A673 (cell line): ENCODE measurements around the gene GRPEL2. TPM values are rescaled to one million over a fixed set of nuclear protein-coding genes. Genes with fewer than 3 reads are reported as not detected.

Source experiments
- BruUV-seq: library from RNA; stranded (reverse); fragments of 400-500 nt; replicated peaks from 2 replicates; lab custom pipeline; 2021; lab: Mats Ljungman, UMichigan
- CTCF ChIA-PET: fragments of 300-600 bp; sonication (Branson Sonifier 250); formaldehyde crosslinking; loops from one replicate; lab custom pipeline; 2022; ENCODE audit warnings: antibody characterized with exemption; lab: Charles Lee
- POLR2A ChIA-PET: fragments of 300-600 bp; sonication (Branson Sonifier 250); formaldehyde crosslinking; loops from one replicate; lab custom pipeline; 2022; ENCODE audit warnings: antibody characterized with exemption; ENCODE audit not compliant: low non-redundant PET; lab: Charles Lee
- DNase-seq: peaks from one replicate; pipeline ENCODE4 v3.0.0-alpha.2; 2015; ENCODE audit warnings: low spot score
- H3K27ac ChIP-seq: fragments of 200-600 bp; sonication (generic); 2 replicates; pipeline ENCODE4 v1.5.1; 2016; ENCODE audit warnings: mixed run types, low read depth, mild to moderate bottlenecking, mixed read lengths, antibody characterized with exemption, low read length; ENCODE audit not compliant: poor library complexity, severe bottlenecking
- H3K27me3 ChIP-seq: fragments of 200-600 bp; sonication (generic); replicated peaks from 2 replicates; pipeline ENCODE4 v1.6.1; 2017; ENCODE audit warnings: mixed run types, low read depth, mild to moderate bottlenecking, mixed read lengths, antibody characterized with exemption, low read length; ENCODE audit not compliant: insufficient read depth, poor library complexity
- H3K36me3 ChIP-seq: fragments of 200-600 bp; sonication (generic); 2 replicates; pipeline ENCODE4 v1.6.1; 2016; ENCODE audit warnings: mixed run types, mild to moderate bottlenecking, mixed read lengths, antibody characterized with exemption, low read length; ENCODE audit not compliant: insufficient read depth, poor library complexity, severe bottlenecking
- H3K4me1 ChIP-seq: fragments of 200-600 bp; sonication (generic); 2 replicates; pipeline ENCODE4 v1.6.1; 2017; ENCODE audit warnings: mixed run types, mild to moderate bottlenecking, mixed read lengths, antibody characterized with exemption, low read length; ENCODE audit not compliant: insufficient read depth, poor library complexity, severe bottlenecking
- H3K4me3 ChIP-seq: fragments of 200-600 bp; sonication (generic); 2 replicates; pipeline ENCODE4 v1.5.1; 2016; ENCODE audit warnings: low read depth, mixed run types, mild to moderate bottlenecking, mixed read lengths, low read length; ENCODE audit not compliant: poor library complexity, severe bottlenecking
- H3K9me3 ChIP-seq: fragments of 200-600 bp; sonication (generic); 2 replicates; pipeline ENCODE4 v1.6.1; 2016; ENCODE audit warnings: mixed run types, low read depth, mild to moderate bottlenecking, mixed read lengths, antibody characterized with exemption, low read length; ENCODE audit not compliant: poor library complexity, severe bottlenecking
- CTCF ChIP-seq: fragments of 300-800, 200-600 bp; sonication (generic); conservative IDR thresholded peaks from 2 replicates; pipeline ENCODE4 v1.5.1; 2017; ENCODE audit warnings: low read depth, mild to moderate bottlenecking, antibody characterized with exemption, low read length, moderate library complexity, mixed read lengths
- EZH2 ChIP-seq: fragments of 200-600 bp; sonication (generic); IDR thresholded peaks from 2 replicates; pipeline ENCODE4 v1.6.1; 2017; ENCODE audit warnings: borderline replicate concordance, low read depth, mild to moderate bottlenecking, mixed read lengths, antibody characterized with exemption, low read length; ENCODE audit not compliant: poor library complexity, severe bottlenecking
- intact Hi-C: fragments of 100-400 bp; cut with micrococcal nuclease; formaldehyde crosslinking; loops from one replicate; pipeline ENCODE4 v1.10.0; 2022; ENCODE audit not compliant: unreplicated experiment
- total RNA-seq: library from RNA; stranded (reverse); gene quantifications from 2 replicates; pipeline ENCODE4 v1.2.3, GENCODE V29; 2021

GRPEL2 gene
- total RNA-seq, 1 experiment from 2014 or later: 33.2 TPM

GRCh38 chr5:149353911-149354310 lies 8.6 kb downstream of the GRPEL2 start:
- Histone ChIP-seq H3K9me3 (no peaks in the 10 kb centered on the region), H3K36me3 (peaks cover 58% of the 10 kb centered on the region), H3K4me1 (peaks cover 10% of the 10 kb centered on the region), H3K4me3 (no peak overlapping the region), H3K27me3 (no peaks in the 10 kb centered on the region), H3K27ac (no peak overlapping the region)
- ChIA-PET CTCF (no interaction called here), POLR2A (no interaction called here)
- no TSS peak for BruUV-seq
- DNase-seq: no peak
- TF ChIP-seq EZH2 (no peak), CTCF (no peak)
- intact Hi-C loops: no loop called here

- no peak for DNase-seq
- peaks cover 40% of the 10 kb centered on the region for H3K36me3 ChIP-seq
- TF ChIP-seq EZH2: no peak
- TF ChIP-seq CTCF: no peak
- H3K27ac ChIP-seq: no peak overlapping the region
- CTCF ChIA-PET: no interaction called here
- no peaks in the 10 kb centered on the region for H3K9me3 ChIP-seq
- intact Hi-C loops: no loop called here
- no TSS peak for BruUV-seq
- peaks cover 10% of the 10 kb centered on the region for H3K4me1 ChIP-seq
- POLR2A ChIA-PET: interaction anchor here (0.6 kb wide), 1 partner anchor 565 kb away, joined by 9 read pairs; no protein-coding TSS in a partner anchor
- H3K4me3 ChIP-seq: no peak overlapping the region
- no peaks in the 10 kb centered on the region for H3K27me3 ChIP-seq
Measured at GRCh38 chr5:149355688-149356087, 10.4 kb downstream of the GRPEL2 start.

GRCh38 chr5:149356391-149356790 lies 11.1 kb downstream of the GRPEL2 start:
- Histone ChIP-seq H3K4me1 (peaks cover 10% of the 10 kb centered on the region), H3K4me3 (no peak overlapping the region), H3K9me3 (no peaks in the 10 kb centered on the region), H3K27me3 (no peaks in the 10 kb centered on the region), H3K36me3 (peaks cover 33% of the 10 kb centered on the region), H3K27ac (no peak overlapping the region)
- ChIA-PET POLR2A (interaction anchor here (0.6 kb wide), 1 partner anchor 564 kb away, joined by 9 read pairs; no protein-coding TSS in a partner anchor), CTCF (interaction anchor here (0.6 kb wide), 1 partner anchor 196 kb away, joined by 5 read pairs; no protein-coding TSS in a partner anchor)
- intact Hi-C loops: no loop called here
- TF ChIP-seq EZH2 (no peak), CTCF (no peak)
- DNase-seq: no peak
- no TSS peak for BruUV-seq
